GM21737 (cell line): ENCODE data around the gene STK10.

Experiments
- ATAC-seq: cut with Tn5 transposase; IDR thresholded peaks from one replicate; pipeline ENCODE4 v1.9.1; 2021; ENCODE audit warnings: mild to moderate bottlenecking, moderate library complexity; ENCODE audit not compliant: unreplicated experiment

The STK10 gene

DNA sequence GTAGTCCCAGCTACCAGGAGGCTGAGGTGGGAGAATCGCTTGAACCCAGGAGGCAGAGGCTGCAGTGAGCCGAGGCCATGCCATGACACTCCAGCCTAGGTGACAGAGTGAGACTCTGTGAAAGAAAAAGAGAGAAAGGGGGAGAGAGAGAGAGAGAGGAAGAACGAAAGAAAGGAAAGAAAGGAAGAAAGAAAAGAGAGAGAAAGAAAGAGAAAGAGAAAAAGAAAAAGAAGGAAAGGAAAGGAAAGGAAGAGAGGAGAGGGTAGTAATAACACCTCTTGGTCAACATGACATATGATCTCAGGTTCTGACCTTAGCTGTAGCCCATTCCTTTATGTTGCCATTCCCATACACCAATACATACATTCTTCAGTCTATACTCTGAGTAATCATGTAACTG lies 195.7 kb downstream of the STK10 start:
- ATAC-seq: no peak
